GM19035 (cell line): ENCODE measurements around the gene USP7.
"Not testable (repeated sequence)": the region's sequence is repeated elsewhere in the genome, so short reads cannot be mapped to it uniquely, and the experiment has no call there.

ENCODE experiments used
- ATAC-seq: cut with Tn5 transposase; IDR thresholded peaks from one replicate; pipeline ENCODE4 v1.9.1; 2021; ENCODE audit not compliant: unreplicated experiment

Gene USP7

GRCh38 chr16:8848939-8849391, 114.7 kb downstream of the USP7 start:
- no peak for ATAC-seq

GRCh38 chr16:8848231-8848938, 115.3 kb downstream of the USP7 start:
- ATAC-seq = no peak

GRCh38 chr16:8847623-8848022, 116.1 kb downstream of the USP7 start:
- no peak for ATAC-seq

GRCh38 chr16:8847145-8847544, 116.6 kb downstream of the USP7 start:
- ATAC-seq = no peak

GRCh38 chr16:8846401-8846932, 117.2 kb downstream of the USP7 start:
- no peak for ATAC-seq

- no peak for ATAC-seq
Measured at GRCh38 chr16:8845699-8846298, 117.9 kb downstream of the USP7 start.

- ATAC-seq = not testable (repeated sequence)
Measured at GRCh38 chr16:8843296-8843695, 120.4 kb downstream of the USP7 start.
